A549 (cell line): ENCODE measurements around the gene HBE1.
"Not testable (repeated sequence)": the region's sequence is repeated elsewhere in the genome, so short reads cannot be mapped to it uniquely, and the experiment has no call there.

Experiments
- BCL3 ChIP-seq: fragments of >200 bp; sonication (Bioruptor Twin); formaldehyde crosslinking; IDR thresholded peaks from 3 replicates; pipeline ENCODE4 v1.6.1; 2016
- CBX2 ChIP-seq: fragments of 200-600 bp; sonication (generic); IDR thresholded peaks from 2 replicates; pipeline ENCODE4 v1.6.1; 2016; ENCODE audit warnings: low read depth, mild to moderate bottlenecking, borderline replicate concordance
- CHD4 ChIP-seq: fragments of 200-600 bp; sonication (generic); IDR thresholded peaks from 2 replicates; pipeline ENCODE4 v1.6.1; 2016; ENCODE audit warnings: antibody characterized with exemption, mild to moderate bottlenecking, borderline replicate concordance
- EP300 ChIP-seq, 2 experiments: fragments of >200 bp; sonication (Bioruptor Twin); formaldehyde crosslinking; IDR thresholded peaks; 2 replicates in 1 of 2; 3 replicates in 1 of 2; pipeline ENCODE4 v1.6.1; 2016 to 2017
- HOXA7 ChIP-seq: fragments of 250-450 bp; sonication (Bioruptor Pico); IDR thresholded peaks from 2 replicates; pipeline ENCODE4 v1.5.0; 2020; ENCODE audit warnings: mild to moderate bottlenecking, moderate library complexity
- KDM1A ChIP-seq: fragments of 200-600 bp; sonication (generic); IDR thresholded peaks from 2 replicates; pipeline ENCODE4 v1.6.1; 2016; ENCODE audit warnings: low read depth, mild to moderate bottlenecking
- KDM5A ChIP-seq: fragments of 200-600 bp; sonication (generic); IDR thresholded peaks from 2 replicates; pipeline ENCODE4 v1.6.1; 2016; ENCODE audit warnings: antibody characterized with exemption, mild to moderate bottlenecking
- MAX ChIP-seq: IDR thresholded peaks from 2 replicates; pipeline ENCODE4 v1.6.1; 2012
- MYC ChIP-seq: IDR thresholded peaks from 2 replicates; pipeline ENCODE4 v1.6.1; 2012; ENCODE audit warnings: mild to moderate bottlenecking, inconsistent platforms, low read length, improper control_type of control experiment, borderline replicate concordance
- NFE2L2 ChIP-seq: fragments of 150-350 bp; conservative IDR thresholded peaks from 2 replicates; pipeline ENCODE4 v1.6.1; 2014; ENCODE audit warnings: low read length
- NR3C1 ChIP-seq: fragments of >200 bp; sonication (Bioruptor Twin); formaldehyde crosslinking; IDR thresholded peaks from 3 replicates; pipeline ENCODE4 v1.6.1; 2017
- POLR2A ChIP-seq: IDR thresholded peaks from 2 replicates; pipeline ENCODE4 v1.6.1; 2012; ENCODE audit warnings: mild to moderate bottlenecking, low read length
- TF ChIP-seq, protein P1 (sequence below): fragments of >200 bp; sonication (Bioruptor Twin); formaldehyde crosslinking; IDR thresholded peaks from 3 replicates; pipeline ENCODE4 v1.5.1; 2016
- TF ChIP-seq, protein P2 (sequence below): fragments of 200-600 bp; sonication (generic); IDR thresholded peaks from 2 replicates; pipeline ENCODE4 v1.6.1; 2016; ENCODE audit warnings: antibody characterized with exemption, mild to moderate bottlenecking, moderate library complexity

DNA sequence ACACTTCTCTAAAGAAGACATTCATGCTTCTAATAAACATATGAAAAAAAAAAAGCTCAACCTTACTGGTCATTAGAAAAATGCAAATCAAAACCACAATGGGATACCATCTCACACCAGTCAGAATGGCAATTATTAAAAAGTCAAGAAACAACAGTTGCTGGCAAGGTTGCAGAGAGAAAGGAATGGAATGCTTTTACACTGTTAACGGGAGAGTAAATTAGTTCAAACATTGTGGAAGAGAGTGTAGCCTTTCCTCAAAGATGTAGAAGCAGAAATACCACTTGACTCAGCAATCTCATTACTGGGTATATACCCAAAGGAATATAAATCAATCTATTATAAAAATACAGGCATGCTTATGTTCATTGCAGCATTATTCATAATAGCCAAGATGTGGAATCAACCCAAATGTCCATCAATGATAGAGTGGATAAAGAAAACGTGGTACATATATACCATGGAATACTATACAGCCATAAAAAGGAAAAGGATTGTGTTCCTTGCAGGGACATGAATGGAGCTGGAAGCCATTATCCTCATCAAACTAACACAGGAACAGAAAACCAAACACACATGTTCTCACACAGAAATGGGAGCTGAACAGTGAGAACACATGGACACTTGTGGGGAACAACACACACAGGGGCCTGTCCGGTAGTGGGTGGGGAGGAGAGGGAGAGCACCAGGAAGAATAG is 43.7 kb upstream of the HBE1 start:
- not testable (repeated sequence) for TF ChIP-seq HOXA7 (CRISPR knock-in tag); POLR2A; EP300 (IDR thresholded peaks at IDR 0.05); MYC; KDM5A; CHD4; NFE2L2; BCL3; KDM1A; NR3C1; MAX; CBX2
- TF ChIP-seq, protein P1, sequence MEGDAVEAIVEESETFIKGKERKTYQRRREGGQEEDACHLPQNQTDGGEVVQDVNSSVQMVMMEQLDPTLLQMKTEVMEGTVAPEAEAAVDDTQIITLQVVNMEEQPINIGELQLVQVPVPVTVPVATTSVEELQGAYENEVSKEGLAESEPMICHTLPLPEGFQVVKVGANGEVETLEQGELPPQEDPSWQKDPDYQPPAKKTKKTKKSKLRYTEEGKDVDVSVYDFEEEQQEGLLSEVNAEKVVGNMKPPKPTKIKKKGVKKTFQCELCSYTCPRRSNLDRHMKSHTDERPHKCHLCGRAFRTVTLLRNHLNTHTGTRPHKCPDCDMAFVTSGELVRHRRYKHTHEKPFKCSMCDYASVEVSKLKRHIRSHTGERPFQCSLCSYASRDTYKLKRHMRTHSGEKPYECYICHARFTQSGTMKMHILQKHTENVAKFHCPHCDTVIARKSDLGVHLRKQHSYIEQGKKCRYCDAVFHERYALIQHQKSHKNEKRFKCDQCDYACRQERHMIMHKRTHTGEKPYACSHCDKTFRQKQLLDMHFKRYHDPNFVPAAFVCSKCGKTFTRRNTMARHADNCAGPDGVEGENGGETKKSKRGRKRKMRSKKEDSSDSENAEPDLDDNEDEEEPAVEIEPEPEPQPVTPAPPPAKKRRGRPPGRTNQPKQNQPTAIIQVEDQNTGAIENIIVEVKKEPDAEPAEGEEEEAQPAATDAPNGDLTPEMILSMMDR = not testable (repeated sequence)
- TF ChIP-seq, protein P2, sequence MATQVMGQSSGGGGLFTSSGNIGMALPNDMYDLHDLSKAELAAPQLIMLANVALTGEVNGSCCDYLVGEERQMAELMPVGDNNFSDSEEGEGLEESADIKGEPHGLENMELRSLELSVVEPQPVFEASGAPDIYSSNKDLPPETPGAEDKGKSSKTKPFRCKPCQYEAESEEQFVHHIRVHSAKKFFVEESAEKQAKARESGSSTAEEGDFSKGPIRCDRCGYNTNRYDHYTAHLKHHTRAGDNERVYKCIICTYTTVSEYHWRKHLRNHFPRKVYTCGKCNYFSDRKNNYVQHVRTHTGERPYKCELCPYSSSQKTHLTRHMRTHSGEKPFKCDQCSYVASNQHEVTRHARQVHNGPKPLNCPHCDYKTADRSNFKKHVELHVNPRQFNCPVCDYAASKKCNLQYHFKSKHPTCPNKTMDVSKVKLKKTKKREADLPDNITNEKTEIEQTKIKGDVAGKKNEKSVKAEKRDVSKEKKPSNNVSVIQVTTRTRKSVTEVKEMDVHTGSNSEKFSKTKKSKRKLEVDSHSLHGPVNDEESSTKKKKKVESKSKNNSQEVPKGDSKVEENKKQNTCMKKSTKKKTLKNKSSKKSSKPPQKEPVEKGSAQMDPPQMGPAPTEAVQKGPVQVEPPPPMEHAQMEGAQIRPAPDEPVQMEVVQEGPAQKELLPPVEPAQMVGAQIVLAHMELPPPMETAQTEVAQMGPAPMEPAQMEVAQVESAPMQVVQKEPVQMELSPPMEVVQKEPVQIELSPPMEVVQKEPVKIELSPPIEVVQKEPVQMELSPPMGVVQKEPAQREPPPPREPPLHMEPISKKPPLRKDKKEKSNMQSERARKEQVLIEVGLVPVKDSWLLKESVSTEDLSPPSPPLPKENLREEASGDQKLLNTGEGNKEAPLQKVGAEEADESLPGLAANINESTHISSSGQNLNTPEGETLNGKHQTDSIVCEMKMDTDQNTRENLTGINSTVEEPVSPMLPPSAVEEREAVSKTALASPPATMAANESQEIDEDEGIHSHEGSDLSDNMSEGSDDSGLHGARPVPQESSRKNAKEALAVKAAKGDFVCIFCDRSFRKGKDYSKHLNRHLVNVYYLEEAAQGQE = not testable (repeated sequence)
